GM23248 (cell line): ENCODE measurements around the gene ZFTA.

Experiments
- EZH2 ChIP-seq: fragments of 200-600 bp; sonication (generic); IDR thresholded peaks from 2 replicates; pipeline ENCODE4 v1.6.1; 2018; ENCODE audit warnings: antibody characterized with exemption, mild to moderate bottlenecking; ENCODE audit not compliant: insufficient read depth, poor library complexity, severe bottlenecking
- EZH2phosphoT487 ChIP-seq: fragments of 200-600 bp; sonication (generic); IDR thresholded peaks from 2 replicates; pipeline ENCODE4 v1.6.1; 2018; ENCODE audit warnings: antibody characterized with exemption, moderate library complexity, mild to moderate bottlenecking, low read depth; ENCODE audit not compliant: insufficient read depth

GRCh38 chr11:63745304-63746170, 23.0 kb downstream of the ZFTA start:
- TF ChIP-seq EZH2 (no peak), EZH2phosphoT487 (no peak)
